D721Med (cell line): ENCODE measurements around the gene FRS3.

Source experiments
- DNase-seq: peaks from one replicate; pipeline ENCODE4 v3.0.0; 2011; ENCODE audit warnings: low spot score; ENCODE audit not compliant: insufficient read length
- FAIRE-seq: peaks from 2 replicates; lab custom pipeline; 2011; peaks lifted over from hg19 to GRCh38; lab: Jason Lieb, UNC
- CTCF ChIP-seq: IDR thresholded peaks from 2 replicates; pipeline ENCODE4 v1.5.1; 2012; ENCODE audit warnings: mild to moderate bottlenecking, control low read depth; ENCODE audit not compliant: insufficient read depth; ENCODE audit errors: missing control alignments

The FRS3 gene

GRCh38 chr6:41724586-41725501 lies 54.9 kb downstream of the FRS3 start:
- FAIRE-seq: no peak
- DNase-seq: no peak
- no peak for TF ChIP-seq CTCF

DNA sequence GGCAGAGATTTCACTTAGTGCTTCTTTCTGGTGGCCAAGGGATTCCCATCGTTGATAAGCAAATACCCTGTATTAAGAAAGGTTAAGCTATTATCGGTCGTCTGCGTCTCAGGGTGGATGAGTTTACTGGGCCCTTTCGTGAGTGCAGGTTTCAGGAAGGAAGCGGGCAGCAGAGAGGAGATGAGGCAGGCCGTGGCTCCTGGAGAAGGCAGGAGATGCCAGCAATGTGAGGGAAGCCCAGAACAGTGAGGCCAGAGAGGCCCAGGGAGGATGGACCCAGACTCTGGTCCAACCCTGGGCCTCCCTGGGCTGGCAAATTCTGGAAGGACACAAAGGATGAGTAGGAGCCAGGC lies 55.5 kb downstream of the FRS3 start:
- FAIRE-seq (no peak), DNase-seq (no peak)
- no peak for TF ChIP-seq CTCF

DNA sequence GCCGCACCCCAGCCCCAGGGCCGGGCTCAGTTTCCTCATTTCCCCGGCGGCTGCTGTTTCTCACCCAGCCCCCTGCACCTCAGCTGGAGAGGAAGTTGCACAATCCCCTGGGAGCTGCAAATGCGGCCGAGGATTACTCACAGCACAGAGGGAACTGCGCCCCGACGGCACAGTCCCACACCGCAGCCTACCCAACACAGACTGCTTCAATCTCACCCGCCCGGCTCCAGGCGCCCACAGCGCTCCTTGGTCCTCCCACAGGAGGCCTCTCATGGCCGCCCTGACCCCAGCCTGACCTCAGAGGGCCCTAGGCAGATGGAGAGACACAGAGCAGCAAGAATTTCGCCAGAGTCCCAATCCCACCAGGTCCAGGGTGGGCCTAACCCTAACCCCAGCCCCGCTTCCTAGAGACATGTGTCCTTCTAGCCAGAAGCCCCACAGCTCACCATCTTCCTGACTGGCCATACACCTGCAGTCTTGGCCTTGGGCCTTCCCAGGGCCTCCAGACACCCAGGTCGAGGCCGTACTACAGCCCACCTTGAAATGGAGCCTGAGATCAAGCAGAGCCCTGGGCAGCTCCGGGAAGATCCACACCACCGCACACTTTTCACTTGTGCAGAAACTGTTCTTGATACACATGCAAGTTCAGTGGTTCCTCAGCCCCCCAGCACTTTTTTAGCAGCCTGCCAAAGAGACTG lies 56.0 kb downstream of the FRS3 start:
- DNase-seq: peak; percentile 84
- FAIRE-seq: no peak
- no peak for TF ChIP-seq CTCF

DNA sequence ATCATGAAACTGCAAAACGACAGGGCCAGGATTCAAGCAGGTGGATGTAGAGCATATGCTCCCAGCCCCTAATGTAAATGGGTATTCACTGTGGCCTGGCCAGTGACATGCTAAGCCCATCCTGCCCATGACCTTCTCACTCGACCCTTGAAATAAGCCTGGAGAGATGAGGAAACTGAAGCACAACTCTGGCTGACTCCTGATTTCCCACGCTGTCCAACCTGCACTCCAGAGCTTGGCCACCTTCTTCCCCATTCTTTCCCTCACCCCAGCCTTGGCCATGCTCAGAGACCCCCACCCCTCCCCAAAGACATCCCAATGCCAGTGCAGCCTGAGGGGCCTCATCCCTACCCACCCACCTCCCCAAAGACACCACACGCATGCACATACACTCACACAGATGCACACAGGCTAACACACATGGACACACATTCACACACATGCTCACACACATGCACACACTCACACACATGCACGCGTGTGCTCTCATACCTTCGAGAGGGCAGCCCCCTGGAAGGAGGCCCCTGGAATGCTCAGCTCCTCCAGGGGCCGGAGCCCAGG lies 56.7 kb downstream of the FRS3 start:
- no peak for DNase-seq
- FAIRE-seq: no peak
- TF ChIP-seq CTCF: no peak

DNA sequence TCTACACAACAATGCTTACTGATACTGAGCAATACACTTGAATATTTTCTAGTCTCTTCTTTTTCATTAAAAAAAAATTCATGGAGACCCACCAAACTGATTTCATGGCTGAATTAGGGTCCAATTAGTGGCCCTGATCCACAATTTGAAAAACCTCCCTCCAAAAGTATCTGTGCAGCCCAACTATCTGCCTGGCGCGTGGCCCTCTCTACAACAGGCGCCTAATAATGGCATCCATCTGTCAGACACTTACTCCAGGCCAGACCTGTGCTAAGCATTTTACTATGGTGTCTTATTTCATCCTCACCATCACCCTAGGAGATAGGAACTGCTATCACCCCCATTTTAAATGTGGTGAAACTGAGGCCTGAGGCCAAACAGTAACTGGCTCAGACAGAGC lies 58.3 kb downstream of the FRS3 start:
- no peak for FAIRE-seq
- no peak for DNase-seq
- no peak for TF ChIP-seq CTCF

GRCh38 chr6:41720783-41721182 lies 58.9 kb downstream of the FRS3 start:
- FAIRE-seq (no peak), DNase-seq (no peak)
- TF ChIP-seq CTCF: no peak
